ENCODE results near the gene S1PR5.
"Not testable (repeated sequence)": the region's sequence is repeated elsewhere in the genome, so short reads cannot be mapped to it uniquely, and the experiment has no call there.

The S1PR5 gene

GRCh38 chr19:10517361-10517759 is at the start of gene S1PR5:
Gene S1PR5, minus strand, starts transcription at chr19:10517447. Its CDS starts 2,436 bp downstream, at chr19:10515011.
- peak; percentile 20 for DNase-seq (ENCODE audit: low spot score)

- no peak for DNase-seq (ENCODE audit: low spot score)
These were observed 49.6 kb upstream of the S1PR5 start for GRCh38 chr19:10566658-10567410.

GRCh38 chr19:10566408-10566657 is 49.1 kb upstream of the S1PR5 start:
- DNase-seq (ENCODE audit: low spot score), result no peak

GRCh38 chr19:10565567-10566407 is 48.5 kb upstream of the S1PR5 start, which contains the start of gene KRI1:
Gene KRI1, minus strand, starts transcription at chr19:10566010. Its CDS starts 11 bp downstream, at chr19:10565999.
- DNase-seq (ENCODE audit: low spot score), result peak; percentile 95

- DNase-seq (ENCODE audit: low spot score), result no peak
These were observed 47.9 kb upstream of the S1PR5 start for GRCh38 chr19:10565028-10565566.

- DNase-seq (ENCODE audit: low spot score), result no peak
These were observed 45.4 kb upstream of the S1PR5 start for GRCh38 chr19:10562609-10563008.

GRCh38 chr19:10560154-10560553 is 42.9 kb upstream of the S1PR5 start:
- no peak for DNase-seq (ENCODE audit: low spot score)

- DNase-seq (ENCODE audit: low spot score), result no peak
These were observed 40.5 kb upstream of the S1PR5 start for GRCh38 chr19:10557603-10558197.

- no peak for DNase-seq (ENCODE audit: low spot score)
These were observed 38.3 kb upstream of the S1PR5 start for GRCh38 chr19:10555610-10555973.

- no peak for DNase-seq (ENCODE audit: low spot score)
These were observed 37.7 kb upstream of the S1PR5 start for GRCh38 chr19:10554760-10555609.

- DNase-seq (ENCODE audit: low spot score), result no peak
These were observed 36.7 kb upstream of the S1PR5 start for GRCh38 chr19:10553943-10554381.

GRCh38 chr19:10553087-10553667 is 35.9 kb upstream of the S1PR5 start:
- DNase-seq (ENCODE audit: low spot score), result no peak

GRCh38 chr19:10552510-10553053 is 35.3 kb upstream of the S1PR5 start:
- peak; percentile 57 for DNase-seq (ENCODE audit: low spot score)

- no peak for DNase-seq (ENCODE audit: low spot score)
These were observed 34.6 kb upstream of the S1PR5 start for GRCh38 chr19:10551698-10552301.

- DNase-seq (ENCODE audit: low spot score), result not testable (repeated sequence)
These were observed 33.8 kb upstream of the S1PR5 start for GRCh38 chr19:10551006-10551405.

- DNase-seq (ENCODE audit: low spot score), result no peak
These were observed 33.1 kb upstream of the S1PR5 start for GRCh38 chr19:10550336-10550735.

GRCh38 chr19:10549733-10550132 is 32.5 kb upstream of the S1PR5 start:
- no peak for DNase-seq (ENCODE audit: low spot score)

- DNase-seq (ENCODE audit: low spot score), result no peak
These were observed 31.6 kb upstream of the S1PR5 start for GRCh38 chr19:10548746-10549276.

GRCh38 chr19:10546817-10547216 is 29.6 kb upstream of the S1PR5 start:
- DNase-seq (ENCODE audit: low spot score), result no peak

- DNase-seq (ENCODE audit: low spot score), result no peak
These were observed 27.6 kb upstream of the S1PR5 start for GRCh38 chr19:10544753-10545251.

Data from cerebellar cortex (tissue), 1 donor.